GM23338 (cell line): Measurements from ENCODE around the gene SMARCE1. TPM values are rescaled to one million over a fixed set of nuclear protein-coding genes. Genes with fewer than 3 reads are reported as not detected.

Experiments
- ATAC-seq: fragments of 200-7000 bp; cut with Tn5 transposase; 3 replicates; pipeline ENCODE4 v1.9.1; 2020
- DNase-seq: peaks from one replicate; pipeline ENCODE4 v3.0.0-alpha.2; 2015; ENCODE audit warnings: low spot score
- H2AFZ ChIP-seq: fragments of 200-600 bp; sonication (generic); 2 replicates; pipeline ENCODE4 v1.8.0; 2016; ENCODE audit warnings: antibody characterized with exemption, mild to moderate bottlenecking, moderate library complexity
- H3F3A ChIP-seq: fragments of 200-600 bp; sonication (generic); replicated peaks from 2 replicates; pipeline ENCODE4 v1.8.0; 2017; ENCODE audit warnings: antibody characterized with exemption, mixed run types, low read depth
- H3K27ac ChIP-seq: fragments of 200-600 bp; sonication (generic); 2 replicates; pipeline ENCODE4 v1.6.1; 2016; ENCODE audit warnings: low read depth
- H3K27me3 ChIP-seq: fragments of 200-600 bp; sonication (generic); 2 replicates; pipeline ENCODE4 v1.8.0; 2016; ENCODE audit warnings: mild to moderate bottlenecking, mixed run types, moderate library complexity; ENCODE audit not compliant: insufficient read depth
- H3K36me3 ChIP-seq: fragments of 200-600 bp; sonication (generic); 2 replicates; pipeline ENCODE4 v1.8.0; 2016; ENCODE audit warnings: mild to moderate bottlenecking; ENCODE audit not compliant: insufficient read depth
- H3K4me1 ChIP-seq: fragments of 200-600 bp; sonication (generic); 2 replicates; pipeline ENCODE4 v1.8.0; 2016; ENCODE audit warnings: mild to moderate bottlenecking, moderate library complexity; ENCODE audit not compliant: insufficient read depth
- H3K4me2 ChIP-seq: fragments of 200-600 bp; sonication (generic); 2 replicates; pipeline ENCODE4 v1.7.1; 2017; ENCODE audit warnings: mixed run types
- H3K4me3 ChIP-seq: fragments of 200-600 bp; sonication (generic); 2 replicates; pipeline ENCODE4 v1.6.1; 2016; ENCODE audit warnings: mixed run types
- H3K79me2 ChIP-seq: fragments of 200-600 bp; sonication (generic); replicated peaks from 2 replicates; pipeline ENCODE4 v1.8.0; 2017; ENCODE audit warnings: mild to moderate bottlenecking; ENCODE audit not compliant: insufficient read depth
- H3K9me2 ChIP-seq: fragments of 200-600 bp; sonication (generic); 2 replicates; pipeline ENCODE4 v1.8.0; 2017; ENCODE audit not compliant: insufficient read depth
- H4K20me1 ChIP-seq: fragments of 200-600 bp; sonication (generic); replicated peaks from 2 replicates; pipeline ENCODE4 v1.8.0; 2017; ENCODE audit warnings: mild to moderate bottlenecking; ENCODE audit not compliant: insufficient read depth
- H3K27ac Mint-ChIP-seq: 2 replicates; pipeline ENCODE4 v1.8.0; 2020; ENCODE audit warnings: inconsistent platforms, mild to moderate bottlenecking, moderate library complexity, mixed read lengths
- H3K27me3 Mint-ChIP-seq: 3 replicates; pipeline ENCODE4 v1.8.0; 2022; ENCODE audit warnings: low read depth, mild to moderate bottlenecking, moderate library complexity, mixed read lengths, inconsistent platforms; ENCODE audit not compliant: insufficient read depth, poor library complexity
- H3K36me3 Mint-ChIP-seq: 3 replicates; pipeline ENCODE4 v1.8.0; 2021; ENCODE audit warnings: low read depth, mild to moderate bottlenecking, inconsistent platforms, moderate library complexity, mixed read lengths
- H3K4me1 Mint-ChIP-seq: 3 replicates; pipeline ENCODE4 v1.8.0; 2020; ENCODE audit warnings: mild to moderate bottlenecking, inconsistent platforms, mixed read lengths
- H3K4me3 Mint-ChIP-seq: 3 replicates; pipeline ENCODE4 v1.8.0; 2021; ENCODE audit warnings: moderate library complexity, mild to moderate bottlenecking, inconsistent platforms, mixed read lengths
- H3K9me3 Mint-ChIP-seq: 3 replicates; pipeline ENCODE4 v1.8.0; 2020; ENCODE audit warnings: moderate library complexity, mild to moderate bottlenecking, inconsistent platforms, mixed read lengths
- CREB1 ChIP-seq: fragments of 250-450 bp; sonication (Bioruptor Pico); IDR thresholded peaks from 2 replicates; pipeline ENCODE4 v1.5.0; 2020; ENCODE audit warnings: low read depth, mild to moderate bottlenecking, moderate library complexity
- CTCF ChIP-seq, 2 experiments: fragments of 200-600 bp in 1 of 2; sonication (generic) in 1 of 2; conservative IDR thresholded peaks; 2 replicates each; pipeline versions ENCODE4 v1.5.1 to v1.6.1; 2016 to 2017; ENCODE audit warnings: antibody characterized with exemption in 2 of 2, low read depth in 2 of 2, mild to moderate bottlenecking in 2 of 2, moderate library complexity in 1 of 2
- ETS1 ChIP-seq: IDR thresholded peaks from 2 replicates; pipeline ENCODE4 v1.6.1; 2016; ENCODE audit warnings: antibody characterized with exemption
- EZH2 ChIP-seq: fragments of 200-600 bp; sonication (generic); IDR thresholded peaks from one replicate; pipeline ENCODE4 v1.8.0; 2017; ENCODE audit warnings: antibody characterized with exemption, mild to moderate bottlenecking, low read depth; ENCODE audit not compliant: unreplicated experiment
- EZH2phosphoT487 ChIP-seq: fragments of 200-600 bp; sonication (generic); IDR thresholded peaks from one replicate; pipeline ENCODE4 v1.8.1; 2018; ENCODE audit warnings: antibody characterized with exemption; ENCODE audit not compliant: unreplicated experiment
- JUNB ChIP-seq: IDR thresholded peaks from one replicate; pipeline ENCODE4 v1.6.1; 2016; ENCODE audit warnings: antibody characterized with exemption; ENCODE audit not compliant: unreplicated experiment
- NANOG ChIP-seq: IDR thresholded peaks from 2 replicates; pipeline ENCODE4 v1.6.1; 2016; ENCODE audit warnings: antibody characterized with exemption, borderline replicate concordance
- REST ChIP-seq: IDR thresholded peaks from one replicate; pipeline ENCODE4 v1.6.1; 2018; ENCODE audit warnings: antibody characterized with exemption; ENCODE audit not compliant: unreplicated experiment
- STAT1 ChIP-seq: IDR thresholded peaks from one replicate; pipeline ENCODE4 v1.6.1; 2016; ENCODE audit warnings: antibody characterized with exemption; ENCODE audit not compliant: unreplicated experiment
- ZNF331 ChIP-seq: fragments of 250-450 bp; sonication (Bioruptor Pico); IDR thresholded peaks from 2 replicates; pipeline ENCODE4 v1.5.0; 2020; ENCODE audit warnings: low read depth, mild to moderate bottlenecking, moderate library complexity
- polyA plus RNA-seq: library from polyadenylated mRNA; unstranded; fragments of >200 nt; fragmentation: Nextera tagmentation; extraction: Ambion mirVana; gene quantifications from 2 replicates; pipeline ENCODE4 v1.2.1, GENCODE V29; 2016
- total RNA-seq: library from RNA; depleted of rRNA; stranded (reverse); fragments of >200 nt; shearing (Covaris generic); gene quantifications from 2 replicates; pipeline ENCODE4 v1.2.3, GENCODE V29; 2014

Gene SMARCE1
- total and polyA plus RNA-seq, 2 experiments from 2014 or later, result 101 to 258 TPM

GRCh38 chr17:40618754-40619625 lies 28.6 kb downstream of the SMARCE1 start (continued):
- TF ChIP-seq REST (no peak), EZH2 (no peak), NANOG (no peak), CREB1 (CRISPR knock-in tag) (no peak), ZNF331 (no peak), ETS1 (no peak), EZH2phosphoT487 (no peak)

GRCh38 chr17:40617678-40618240 lies 29.9 kb downstream of the SMARCE1 start:
- H3K4me2 ChIP-seq, result no peak overlapping the region
- DNase-seq (peak; percentile 50), ATAC-seq (peak; percentile 52)
- no peaks in the 10 kb centered on the region for H3K79me2 ChIP-seq
- H3K4me1 ChIP-seq, result no peaks in the 10 kb centered on the region
- H3K27me3 ChIP-seq, result no peaks in the 10 kb centered on the region
- Mint-ChIP-seq H3K9me3 (no peaks in the 10 kb centered on the region), H3K27ac (no peak overlapping the region), H3K27me3 (peaks cover 8% of the 10 kb centered on the region), H3K4me1 (peaks cover 7% of the 10 kb centered on the region), H3K36me3 (no peaks in the 10 kb centered on the region), H3K4me3 (no peak overlapping the region)
- H3K4me3 ChIP-seq, result no peak overlapping the region
- no peaks in the 10 kb centered on the region for H3K9me2 ChIP-seq
- no peaks in the 10 kb centered on the region for H4K20me1 ChIP-seq
- no peak overlapping the region for H3K27ac ChIP-seq
- no peak overlapping the region for H2AFZ ChIP-seq
- no peaks in the 10 kb centered on the region for H3F3A ChIP-seq
- H3K36me3 ChIP-seq, result no peaks in the 10 kb centered on the region
- TF ChIP-seq CTCF (conservative IDR thresholded peaks at IDR 0.05; ENCODE audit: low read depth in 2 of 2) (no peak; a peak in 1 of 4 replicates), ZNF331 (no peak), EZH2 (no peak), JUNB (no peak), EZH2phosphoT487 (no peak), STAT1 (no peak), CREB1 (CRISPR knock-in tag) (no peak)
